Activated T-helper 1 cell treated with Interleukin-2 at 50 U/mL for 16 hours (primary cell): Measurements from ENCODE around the gene LNP1.
"Not testable (repeated sequence)": the region's sequence is repeated elsewhere in the genome, so short reads cannot be mapped to it uniquely, and the experiment has no call there.

Source experiments
- DNase-seq: peaks from one replicate; pipeline ENCODE4 v3.0.0-alpha.2; 2020; ENCODE audit warnings: low read depth

Gene LNP1

GRCh38 chr3:100429187-100429716 lies 27.9 kb downstream of the LNP1 start:
- DNase-seq: no peak

DNA sequence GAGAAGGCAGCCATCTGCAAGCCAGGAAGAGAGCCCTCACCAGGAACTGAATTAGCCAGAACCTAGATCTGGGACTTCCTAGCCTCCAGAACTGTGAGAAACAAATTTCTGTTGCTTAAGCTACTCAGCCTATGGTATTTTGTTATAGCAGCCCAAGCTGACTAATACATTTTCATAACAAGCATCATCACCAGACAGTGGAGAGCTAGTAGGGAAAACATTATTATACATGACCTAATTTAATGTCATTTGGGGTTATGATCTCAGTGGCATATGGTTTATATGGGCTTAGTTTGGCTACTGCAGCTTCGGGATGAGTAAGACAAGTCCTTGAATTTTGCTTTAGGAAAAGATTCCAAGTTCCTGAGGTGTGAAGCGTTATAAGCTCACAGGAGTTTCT lies 35.6 kb downstream of the LNP1 start:
- no peak for DNase-seq

GRCh38 chr3:100437721-100438622 lies 36.6 kb downstream of the LNP1 start:
- DNase-seq: no peak

DNA sequence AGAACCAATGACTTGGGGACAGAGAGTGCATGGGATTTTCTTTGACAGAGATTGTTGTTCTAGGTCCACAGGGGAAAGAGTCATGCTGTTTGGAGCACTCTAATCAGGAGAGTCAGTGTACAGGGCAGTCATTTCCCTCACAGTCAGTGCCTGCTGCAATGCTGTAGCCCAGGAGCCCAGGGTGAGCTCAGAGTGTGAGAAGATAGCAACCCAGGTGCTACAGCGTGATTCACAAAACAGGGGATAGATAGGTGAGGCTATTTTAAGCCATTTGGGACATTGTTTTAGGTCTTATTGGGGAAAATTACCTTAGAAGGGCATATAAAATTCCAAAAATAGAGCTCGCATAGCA lies 37.3 kb downstream of the LNP1 start:
- no peak for DNase-seq

DNA sequence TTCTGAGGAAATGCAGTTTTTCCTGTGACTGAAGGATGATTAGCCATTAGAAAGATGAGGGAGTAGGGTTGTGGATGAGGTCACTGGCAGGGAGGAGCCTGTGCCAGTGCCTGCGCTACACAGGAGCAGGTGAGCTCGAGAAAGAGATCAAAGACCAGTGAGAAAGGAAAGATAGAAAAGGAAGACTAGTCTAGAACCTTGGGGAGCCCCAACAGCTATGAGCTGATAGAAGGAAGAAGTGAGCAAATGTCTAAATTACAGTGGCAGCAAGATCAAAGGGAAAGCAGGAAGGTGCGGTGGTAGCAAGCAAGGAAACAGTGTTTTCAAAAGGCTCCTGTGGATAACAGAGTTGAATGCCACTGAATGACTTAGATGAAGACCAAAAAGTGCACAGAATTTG lies 39.6 kb downstream of the LNP1 start:
- no peak for DNase-seq

GRCh38 chr3:100443690-100444089 lies 42.4 kb downstream of the LNP1 start:
- DNase-seq: no peak

DNA sequence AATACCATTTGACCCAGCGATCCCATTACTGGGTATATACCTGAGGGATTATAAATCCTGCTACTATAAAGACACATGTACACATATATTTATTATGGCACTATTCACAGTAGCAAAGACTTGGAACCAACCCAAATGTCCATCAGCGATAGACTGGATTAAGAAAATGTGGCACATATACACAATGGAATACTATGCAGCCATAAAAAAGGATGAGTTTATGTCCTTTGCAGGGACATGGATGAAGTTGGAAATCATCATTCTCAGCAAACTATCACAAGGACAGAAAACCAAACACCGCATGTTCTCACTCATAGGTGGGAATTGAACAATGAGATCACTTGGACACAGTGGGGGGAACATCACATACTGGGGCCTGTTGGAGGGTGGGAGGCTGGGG lies 45.7 kb downstream of the LNP1 start:
- DNase-seq: not testable (repeated sequence)

DNA sequence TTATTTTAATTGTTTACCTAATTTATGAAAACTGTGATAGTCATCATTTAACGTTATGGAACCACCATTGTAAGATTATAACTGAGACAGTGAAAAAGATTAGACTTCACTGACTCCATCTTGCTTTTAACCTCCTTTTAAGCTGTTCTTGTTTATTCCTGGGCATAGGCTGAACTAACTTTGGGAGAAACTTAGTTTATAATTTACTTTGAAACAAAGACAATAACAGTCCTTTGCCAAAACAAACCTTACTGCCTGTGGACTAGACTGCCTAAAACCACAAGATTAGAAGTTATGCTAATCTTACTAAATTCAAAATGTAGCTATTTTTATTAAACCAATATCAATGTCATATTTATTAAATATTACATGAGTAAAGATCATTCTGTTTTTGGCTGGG lies 46.7 kb downstream of the LNP1 start:
- DNase-seq: no peak

DNA sequence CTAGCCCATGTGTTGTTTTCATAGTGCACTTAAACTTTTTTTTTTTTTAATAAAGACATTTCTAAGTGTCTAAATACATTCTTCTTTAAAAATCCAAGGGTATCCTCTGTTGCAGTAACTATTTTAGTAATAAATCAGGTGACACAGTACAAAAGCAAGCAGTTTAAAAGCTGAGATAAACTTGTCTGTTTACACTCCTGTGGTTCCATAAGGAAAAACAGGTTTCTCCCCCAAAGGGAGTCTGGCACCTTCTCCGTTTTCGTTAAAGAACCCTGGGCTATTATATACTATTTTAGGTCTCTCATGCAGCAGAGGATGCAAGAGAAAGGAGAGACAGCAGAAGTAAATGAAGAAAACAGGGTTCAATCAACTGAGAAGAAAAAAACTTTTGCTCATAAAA lies 47.9 kb downstream of the LNP1 start:
- no peak for DNase-seq

- no peak for DNase-seq
Observed at GRCh38 chr3:100454677-100455076, 53.3 kb downstream of the LNP1 start.

DNA sequence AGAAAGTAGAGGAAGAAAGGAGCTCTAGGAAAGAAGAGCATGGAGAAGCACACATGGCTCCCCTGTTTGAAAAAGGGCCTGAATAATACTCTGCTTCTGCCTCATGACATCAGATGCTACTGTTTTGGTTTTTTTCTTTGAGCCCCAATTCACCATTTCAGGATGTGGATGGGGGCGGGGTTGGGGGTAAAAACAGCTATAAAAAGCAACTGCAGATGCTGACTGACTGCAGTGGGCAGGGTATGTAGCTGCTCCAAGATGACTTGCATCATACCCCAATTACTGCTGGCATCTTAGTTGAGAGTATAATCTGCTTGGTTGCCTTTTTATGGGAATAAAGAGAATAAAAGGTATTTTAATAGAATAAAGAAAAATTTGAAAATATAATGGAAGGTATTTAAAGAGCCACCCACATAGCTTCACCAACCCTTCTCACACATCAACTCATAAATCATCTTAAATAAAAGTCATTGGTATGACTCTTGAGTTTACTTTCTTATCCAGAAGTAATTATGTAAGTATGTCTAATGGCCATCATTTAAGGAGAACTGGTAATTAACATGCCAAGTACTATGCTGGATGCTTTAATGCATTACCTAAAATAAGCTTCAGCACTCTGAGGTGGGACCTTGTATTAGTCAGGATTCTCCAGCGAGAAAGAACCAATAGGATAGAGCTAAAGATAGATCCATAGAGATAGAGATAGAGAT lies 54.7 kb downstream of the LNP1 start:
- DNase-seq: no peak

DNA sequence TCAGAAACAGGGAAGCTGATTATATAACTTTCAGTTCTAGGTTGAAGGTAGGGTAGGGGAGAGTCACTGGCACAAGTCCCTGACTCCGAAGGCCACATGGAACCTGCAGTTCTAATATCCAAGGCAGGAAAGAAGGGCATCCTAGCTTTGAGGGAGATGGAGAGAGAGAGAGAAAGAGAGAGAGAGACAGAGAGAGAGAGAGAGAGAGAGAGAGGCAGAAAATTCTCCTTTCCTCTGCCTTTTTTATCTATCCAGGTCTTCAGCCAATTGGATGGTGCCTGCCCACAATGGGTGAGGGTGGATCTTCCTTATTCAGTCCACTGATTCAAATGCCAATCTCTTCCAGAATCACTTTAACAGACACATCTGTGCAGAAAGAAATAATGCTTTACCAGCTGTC lies 55.4 kb downstream of the LNP1 start:
- DNase-seq: no peak

DNA sequence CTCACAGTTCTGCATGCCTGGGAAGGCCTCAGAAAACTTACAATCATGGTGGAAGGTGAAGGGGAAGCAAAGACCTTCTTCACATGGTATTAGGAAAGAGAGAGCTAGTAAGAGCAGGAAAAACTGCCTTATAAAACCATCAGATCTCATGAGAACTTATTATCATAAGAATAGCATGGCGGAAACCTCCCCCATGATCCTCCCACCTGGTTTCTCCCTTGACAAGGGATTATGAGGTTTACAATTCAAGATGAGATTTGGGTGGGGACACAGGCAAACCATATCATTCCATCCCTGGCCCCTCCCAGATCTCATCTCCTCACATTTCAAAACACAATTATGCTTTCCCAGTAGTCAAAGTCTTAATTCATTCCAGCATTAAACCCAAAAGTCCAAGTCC lies 56.5 kb downstream of the LNP1 start:
- no peak for DNase-seq

DNA sequence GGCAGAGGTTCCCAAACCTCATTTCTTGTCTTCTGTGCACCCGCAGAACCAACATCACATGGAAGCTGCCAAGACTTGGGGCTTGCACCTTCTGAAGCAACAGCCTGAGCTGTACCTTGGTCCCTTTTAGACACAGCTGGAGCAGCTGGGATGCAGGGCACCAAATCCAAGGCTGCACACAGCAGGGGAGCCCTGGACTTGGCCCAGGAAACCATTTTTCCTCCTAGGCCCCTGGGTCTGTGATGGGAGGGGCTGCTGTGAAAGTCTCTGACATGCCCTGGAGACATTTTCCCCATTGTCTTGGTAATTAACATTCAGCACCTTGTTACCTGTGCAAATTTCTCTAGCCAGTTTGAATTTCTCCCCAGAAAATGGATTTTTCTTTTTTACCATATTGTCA lies 57.5 kb downstream of the LNP1 start:
- no peak for DNase-seq

- DNase-seq: no peak
Observed at GRCh38 chr3:100463002-100463401, 61.7 kb downstream of the LNP1 start.

- no peak for DNase-seq
Observed at GRCh38 chr3:100463646-100464155, 62.4 kb downstream of the LNP1 start.

GRCh38 chr3:100465892-100466777 lies 64.8 kb downstream of the LNP1 start:
- DNase-seq: no peak

GRCh38 chr3:100467133-100467532 lies 65.8 kb downstream of the LNP1 start:
- DNase-seq: no peak

GRCh38 chr3:100468676-100469075 lies 67.3 kb downstream of the LNP1 start:
- DNase-seq: no peak

- DNase-seq: no peak
Observed at GRCh38 chr3:100470951-100471350, 69.6 kb downstream of the LNP1 start.

- DNase-seq: no peak
Observed at GRCh38 chr3:100471444-100471843, 70.1 kb downstream of the LNP1 start.

GRCh38 chr3:100477851-100478360 lies 76.6 kb downstream of the LNP1 start:
- DNase-seq: not testable (repeated sequence)
